HS-5 (cell line): ENCODE data around the gene ABLIM1.
A peak's percentile ranks its signal among the peaks of the same experiment; 100 is the strongest.

Experiments
- DNase-seq: peaks from one replicate; pipeline ENCODE4 v3.0.0-alpha.2; 2012; ENCODE audit warnings: low read depth

The ABLIM1 gene

GRCh38 chr10:114487815-114488536 lies 170.1 kb downstream of the ABLIM1 start:
- DNase-seq = no peak

- DNase-seq = no peak
Observed at GRCh38 chr10:114486938-114487814, 170.9 kb downstream of the ABLIM1 start.

- DNase-seq = no peak
Observed at GRCh38 chr10:114485696-114486400, 172.2 kb downstream of the ABLIM1 start.

- DNase-seq = no peak
Observed at GRCh38 chr10:114483575-114483974, 174.5 kb downstream of the ABLIM1 start.

- no peak for DNase-seq
Observed at GRCh38 chr10:114482480-114483304, 175.4 kb downstream of the ABLIM1 start.

- no peak for DNase-seq
Observed at GRCh38 chr10:114481055-114481454, 177.0 kb downstream of the ABLIM1 start.

GRCh38 chr10:114479836-114480235 lies 178.2 kb downstream of the ABLIM1 start:
- no peak for DNase-seq

GRCh38 chr10:114479307-114479706 lies 178.8 kb downstream of the ABLIM1 start:
- no peak for DNase-seq

- no peak for DNase-seq
Observed at GRCh38 chr10:114478281-114478680, 179.8 kb downstream of the ABLIM1 start.

- no peak for DNase-seq
Observed at GRCh38 chr10:114477285-114477684, 180.8 kb downstream of the ABLIM1 start.

GRCh38 chr10:114474989-114475388 lies 183.1 kb downstream of the ABLIM1 start:
- no peak for DNase-seq

- DNase-seq = no peak
Observed at GRCh38 chr10:114473776-114474175, 184.3 kb downstream of the ABLIM1 start.

GRCh38 chr10:114472877-114473253 lies 185.2 kb downstream of the ABLIM1 start:
- DNase-seq = no peak

GRCh38 chr10:114471906-114472876 lies 185.9 kb downstream of the ABLIM1 start:
- no peak for DNase-seq

- peak; percentile 24 for DNase-seq
Observed at GRCh38 chr10:114470956-114471905, 186.8 kb downstream of the ABLIM1 start.

- DNase-seq = no peak
Observed at GRCh38 chr10:114470361-114470760, 187.7 kb downstream of the ABLIM1 start.

GRCh38 chr10:114458955-114459354 lies 199.1 kb downstream of the ABLIM1 start:
- DNase-seq = no peak

- no peak for DNase-seq
Observed at GRCh38 chr10:114458216-114458920, 199.7 kb downstream of the ABLIM1 start.

GRCh38 chr10:114453576-114453975 lies 204.5 kb downstream of the ABLIM1 start:
- no peak for DNase-seq
